CD4-positive, alpha-beta T cell treated with Interleukin-4 for 4 hours (primary cell): ENCODE results near the gene EXOSC7.
A peak's percentile ranks its signal among the peaks of the same experiment; 100 is the strongest.
"Not testable (repeated sequence)": the region's sequence is repeated elsewhere in the genome, so short reads cannot be mapped to it uniquely, and the experiment has no call there.

Experiments
- DNase-seq: peaks from one replicate; pipeline ENCODE4 v3.0.0-alpha.2; 2020

Gene EXOSC7

GRCh38 chr3:44962621-44963393 lies 13.2 kb upstream of the EXOSC7 start:
- no peak for DNase-seq

- DNase-seq, result no peak
Observed at GRCh38 chr3:44963571-44964325, 12.3 kb upstream of the EXOSC7 start.

DNA sequence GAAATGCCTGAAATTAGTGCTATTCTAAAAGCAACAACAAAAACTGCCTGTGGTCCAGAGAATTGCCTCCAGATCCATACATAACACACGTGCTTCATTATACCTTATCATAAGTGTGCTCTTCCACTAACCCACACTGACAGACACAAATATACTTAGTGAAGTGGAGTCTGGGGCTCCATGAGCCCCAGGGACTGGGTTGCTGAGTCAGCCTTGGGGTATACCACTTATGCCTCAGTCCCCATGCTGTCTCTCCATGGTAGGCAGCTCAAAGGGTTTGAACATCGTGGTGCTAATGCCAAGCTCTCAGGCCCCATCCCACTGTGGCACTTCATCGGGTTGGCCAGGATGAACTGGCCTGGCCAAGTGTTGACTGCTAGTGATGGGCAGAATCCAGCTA lies 10.9 kb upstream of the EXOSC7 start:
- no peak for DNase-seq

DNA sequence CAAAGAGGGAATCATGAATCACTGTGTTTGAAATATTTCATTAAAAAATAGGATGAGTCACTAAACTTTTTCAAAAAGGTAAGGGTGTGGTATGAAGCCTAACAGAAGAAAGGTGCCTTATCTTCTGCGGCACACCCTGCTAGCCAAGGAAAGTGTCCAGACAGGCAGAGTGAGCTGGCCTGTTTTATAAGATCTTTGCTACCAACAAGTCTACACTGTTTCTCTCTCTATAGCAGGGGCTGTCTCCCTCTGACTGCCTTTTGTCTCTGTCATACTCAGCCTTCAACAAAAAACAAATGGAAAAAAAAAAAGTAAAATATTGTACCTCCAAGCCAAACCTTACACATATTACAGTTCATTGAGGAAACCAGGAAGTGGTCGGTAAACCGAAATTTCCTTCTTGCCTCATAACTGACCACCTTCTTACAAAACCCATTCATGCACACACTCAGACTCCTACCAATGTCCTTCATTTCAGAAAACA lies 9.2 kb upstream of the EXOSC7 start:
- no peak for DNase-seq

DNA sequence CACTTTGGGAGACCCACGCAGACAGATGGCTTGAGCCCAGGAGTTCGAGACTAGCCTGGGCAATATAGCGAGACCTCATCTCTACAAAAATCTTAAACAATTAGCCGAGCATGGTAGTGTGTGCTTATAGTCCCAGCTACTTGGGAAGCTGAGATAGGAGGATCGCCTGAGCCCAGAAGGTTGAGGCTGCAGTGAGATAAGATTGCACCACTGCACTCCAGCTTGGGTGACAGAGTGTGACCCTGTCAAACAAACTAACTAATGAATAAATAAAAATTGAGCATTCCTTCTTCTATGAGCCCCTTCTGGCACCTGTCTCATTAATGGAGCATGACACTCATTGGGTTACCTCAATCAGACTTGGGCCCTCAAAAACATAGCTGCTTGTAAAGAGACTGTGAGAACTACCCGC lies 7.6 kb upstream of the EXOSC7 start:
- DNase-seq, result no peak

GRCh38 chr3:44969154-44969827 lies 6.8 kb upstream of the EXOSC7 start:
- DNase-seq, result peak; percentile 11

GRCh38 chr3:44969828-44970179 lies 6.2 kb upstream of the EXOSC7 start:
- no peak for DNase-seq

- DNase-seq, result no peak
Observed at GRCh38 chr3:44970926-44971490, 5.0 kb upstream of the EXOSC7 start.

- no peak for DNase-seq
Observed at GRCh38 chr3:44974416-44974815, 1.6 kb upstream of the EXOSC7 start.

DNA sequence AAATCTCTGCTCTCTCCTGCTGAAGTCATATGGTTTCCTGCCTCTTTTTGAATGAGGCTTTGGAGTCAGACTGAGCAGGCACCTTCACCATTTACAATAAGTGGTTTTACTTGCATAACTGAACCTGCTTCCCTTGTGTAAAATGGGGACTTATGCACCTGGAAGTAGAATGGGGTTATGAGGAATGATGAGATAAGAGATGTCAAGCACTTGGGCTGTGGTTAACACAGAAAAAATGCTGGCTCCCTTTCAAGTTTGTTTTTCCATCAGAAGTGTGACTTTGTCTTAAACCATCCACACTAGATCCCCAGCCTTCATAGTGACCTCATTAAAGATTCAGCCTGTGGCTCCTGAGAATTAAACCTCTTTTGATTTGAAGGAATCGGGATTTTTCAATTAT lies 5.2 kb downstream of the EXOSC7 start:
- no peak for DNase-seq

- peak; percentile 11 for DNase-seq
Observed at GRCh38 chr3:44981751-44982150, 5.7 kb downstream of the EXOSC7 start.

DNA sequence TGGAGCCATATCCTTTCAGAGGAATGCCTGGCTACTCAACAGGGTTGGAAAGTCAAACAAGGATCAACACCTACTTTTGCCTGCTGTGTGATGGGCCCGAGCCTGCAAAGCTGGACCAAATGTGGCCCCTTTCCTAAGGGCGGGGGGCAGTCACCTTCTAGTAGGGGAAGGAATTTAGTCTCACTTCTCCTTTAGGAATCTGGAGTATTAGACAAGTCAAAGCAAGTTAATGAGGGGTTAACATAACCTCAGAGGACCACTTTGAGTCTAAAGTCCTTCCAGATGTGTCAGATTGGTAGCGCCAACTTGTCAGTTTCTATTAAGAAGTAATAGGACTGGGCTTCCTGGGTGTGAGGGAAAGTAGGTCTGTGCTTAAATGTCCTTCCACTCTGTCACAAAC lies 6.8 kb downstream of the EXOSC7 start:
- no peak for DNase-seq

GRCh38 chr3:44983484-44983941 lies 7.5 kb downstream of the EXOSC7 start:
- no peak for DNase-seq

DNA sequence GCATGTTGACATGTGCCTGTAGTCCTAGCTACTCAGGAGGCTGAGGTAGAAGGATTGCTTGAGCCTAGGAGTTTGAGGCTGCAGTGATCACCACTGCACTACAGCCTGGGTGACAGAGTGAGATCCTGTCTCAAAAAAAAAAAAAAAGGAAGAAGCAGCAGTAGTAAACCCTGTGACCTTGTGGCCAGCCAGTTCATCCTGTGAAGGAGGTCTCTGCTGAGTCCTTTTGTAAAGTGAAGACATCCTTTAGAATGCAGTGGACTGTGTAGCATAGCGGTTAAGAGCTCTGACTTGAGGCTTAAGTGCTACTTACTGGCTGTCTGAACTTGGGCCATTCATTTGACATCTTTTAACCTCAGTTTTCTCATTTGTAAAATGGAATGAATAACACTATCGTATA lies 8.3 kb downstream of the EXOSC7 start:
- DNase-seq, result no peak

- not testable (repeated sequence) for DNase-seq
Observed at GRCh38 chr3:44986330-44986729, 10.3 kb downstream of the EXOSC7 start.

- no peak for DNase-seq
Observed at GRCh38 chr3:44987332-44987731, 11.3 kb downstream of the EXOSC7 start.

DNA sequence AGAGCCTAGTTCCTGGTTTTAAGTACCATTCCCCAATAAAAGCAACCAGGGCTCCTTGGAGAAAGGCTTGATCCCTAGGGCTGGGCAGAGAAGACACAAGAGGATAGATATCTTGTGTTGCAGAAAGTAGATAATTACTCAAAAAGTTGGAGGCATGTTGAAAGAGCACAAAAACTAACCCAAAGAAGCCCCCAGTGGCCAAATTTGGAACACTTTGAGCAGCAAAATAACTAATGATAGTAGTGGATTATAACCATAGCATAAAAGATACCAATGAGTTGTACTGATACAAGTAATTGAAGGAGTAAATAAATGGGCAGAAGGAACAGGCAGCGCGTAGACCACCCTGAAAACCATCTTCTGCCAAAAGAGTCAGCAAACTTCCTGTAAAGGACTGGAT lies 12.0 kb downstream of the EXOSC7 start:
- peak; percentile 21 for DNase-seq

- no peak for DNase-seq
Observed at GRCh38 chr3:44989141-44989540, 13.1 kb downstream of the EXOSC7 start.

GRCh38 chr3:44989636-44990373 lies 13.8 kb downstream of the EXOSC7 start:
- no peak for DNase-seq

GRCh38 chr3:44991326-44991725 lies 15.3 kb downstream of the EXOSC7 start:
- DNase-seq, result no peak

GRCh38 chr3:44992555-44993470 lies 16.8 kb downstream of the EXOSC7 start:
- DNase-seq, result peak; percentile 14
